HT1080 (cell line): ENCODE results near the gene PRORP. TPM values are rescaled to one million over a fixed set of nuclear protein-coding genes. Genes with fewer than 3 reads are reported as not detected.

Source experiments
- total RNA-seq: library from RNA; depleted of rRNA; stranded (reverse); fragments of >200 nt; shearing (Covaris generic); gene quantifications from 2 replicates; pipeline ENCODE4 v1.2.3, GENCODE V29; 2014; rRNA removed

The PRORP gene
- total RNA-seq, 1 experiment from 2014 or later: 33.3 TPM

Other genes starting within 250 kb of the PRORP start
- 24.5 and 27.4 TPM in 2 replicates for gene BAZ1A, start 247.2 kb upstream of the PRORP start, total RNA-seq
- 62.0 and 66.1 TPM in 2 replicates for gene SRP54, start 139.6 kb upstream of the PRORP start, total RNA-seq
- 32.7 and 47.5 TPM in 2 replicates for gene FAM177A1, start 76.3 kb upstream of the PRORP start, total RNA-seq
- 20.8 and 24.2 TPM in 2 replicates for gene PPP2R3C, start 562 bp upstream of the PRORP start, total RNA-seq
- gene PSMA6, start 169.8 kb downstream of the PRORP start, total RNA-seq: 343 and 354 TPM in 2 replicates